HFFc6 (cell line): ENCODE measurements around the gene MARCHF11. TPM values are rescaled to one million over a fixed set of nuclear protein-coding genes. Genes with fewer than 3 reads are reported as not detected.

Source experiments
- DNase-seq: peaks from one replicate; pipeline ENCODE4 v3.0.0-alpha.2; 2018
- H3K27ac Mint-ChIP-seq: 2 replicates; pipeline ENCODE4 v1.8.0; 2020; ENCODE audit warnings: mild to moderate bottlenecking, mixed read lengths
- H3K27me3 Mint-ChIP-seq: 2 replicates; pipeline ENCODE4 v1.8.0; 2021; ENCODE audit warnings: mild to moderate bottlenecking, moderate library complexity, mixed read lengths; ENCODE audit not compliant: insufficient read depth
- H3K36me3 Mint-ChIP-seq: 2 replicates; pipeline ENCODE4 v1.8.0; 2021; ENCODE audit warnings: low read depth, mixed read lengths
- H3K4me1 Mint-ChIP-seq: 2 replicates; pipeline ENCODE4 v1.8.0; 2020; ENCODE audit warnings: low read depth, mixed read lengths
- H3K4me3 Mint-ChIP-seq: 2 replicates; pipeline ENCODE4 v1.8.0; 2020; ENCODE audit warnings: mild to moderate bottlenecking, moderate library complexity, mixed read lengths
- H3K9me3 Mint-ChIP-seq: 2 replicates; pipeline ENCODE4 v1.8.0; 2020; ENCODE audit warnings: mild to moderate bottlenecking, mixed read lengths
- total RNA-seq, 6 experiments: library from RNA; stranded (reverse); fragmentation: NEBNext Ultra II Directional; extraction: Animal tissue kit (Norgen Biotek cat#: 25700); gene quantifications; 2 replicates in 1 of 6; 3 replicates in 5 of 6; pipeline ENCODE4 v1.2.3, GENCODE V29; 2021
- TF ChIP-seq, protein P1 (sequence below): fragments of 200-600 bp; sonication (generic); IDR thresholded peaks from 2 replicates; pipeline ENCODE4 v1.5.0; 2021; ENCODE audit warnings: antibody characterized with exemption, mild to moderate bottlenecking

Gene MARCHF11
- total RNA-seq, 6 experiments from 2014 or later = not detected

GRCh38 chr5:16152601-16153568, 26.7 kb downstream of the MARCHF11 start:
- Mint-ChIP-seq H3K27me3 (no peaks in the 10 kb centered on the region), H3K9me3 (no peaks in the 10 kb centered on the region), H3K36me3 (no peaks in the 10 kb centered on the region), H3K4me3 (no peak overlapping the region), H3K27ac (no peak overlapping the region), H3K4me1 (no peaks in the 10 kb centered on the region)
- TF ChIP-seq, protein P1, sequence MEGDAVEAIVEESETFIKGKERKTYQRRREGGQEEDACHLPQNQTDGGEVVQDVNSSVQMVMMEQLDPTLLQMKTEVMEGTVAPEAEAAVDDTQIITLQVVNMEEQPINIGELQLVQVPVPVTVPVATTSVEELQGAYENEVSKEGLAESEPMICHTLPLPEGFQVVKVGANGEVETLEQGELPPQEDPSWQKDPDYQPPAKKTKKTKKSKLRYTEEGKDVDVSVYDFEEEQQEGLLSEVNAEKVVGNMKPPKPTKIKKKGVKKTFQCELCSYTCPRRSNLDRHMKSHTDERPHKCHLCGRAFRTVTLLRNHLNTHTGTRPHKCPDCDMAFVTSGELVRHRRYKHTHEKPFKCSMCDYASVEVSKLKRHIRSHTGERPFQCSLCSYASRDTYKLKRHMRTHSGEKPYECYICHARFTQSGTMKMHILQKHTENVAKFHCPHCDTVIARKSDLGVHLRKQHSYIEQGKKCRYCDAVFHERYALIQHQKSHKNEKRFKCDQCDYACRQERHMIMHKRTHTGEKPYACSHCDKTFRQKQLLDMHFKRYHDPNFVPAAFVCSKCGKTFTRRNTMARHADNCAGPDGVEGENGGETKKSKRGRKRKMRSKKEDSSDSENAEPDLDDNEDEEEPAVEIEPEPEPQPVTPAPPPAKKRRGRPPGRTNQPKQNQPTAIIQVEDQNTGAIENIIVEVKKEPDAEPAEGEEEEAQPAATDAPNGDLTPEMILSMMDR = no peak
- no peak for DNase-seq

DNA sequence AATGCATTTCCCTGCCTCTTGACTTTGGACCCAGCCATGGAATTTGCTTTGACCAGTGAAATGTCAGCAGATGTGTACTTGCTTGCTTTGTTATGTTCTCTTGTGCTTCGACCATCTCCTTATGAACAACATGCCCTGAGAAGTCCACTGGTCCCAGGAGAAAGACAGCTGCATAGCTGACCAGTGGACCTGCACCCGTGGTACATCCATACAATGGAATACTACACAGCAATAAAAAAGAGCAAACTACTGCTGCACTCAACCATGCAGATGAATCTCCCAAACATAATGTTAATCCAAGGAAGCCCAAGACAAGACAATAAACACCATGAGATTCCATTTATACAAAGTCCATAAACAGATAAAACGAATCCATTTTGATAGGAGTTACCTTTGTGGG, 30.0 kb downstream of the MARCHF11 start:
- H3K27me3 Mint-ChIP-seq = no peaks in the 10 kb centered on the region; the same call in 1 of the 2 replicates
- TF ChIP-seq, protein P1 = no peak
- H3K27ac Mint-ChIP-seq = no peak overlapping the region

GRCh38 chr5:16147179-16147900, 32.3 kb downstream of the MARCHF11 start:
- DNase-seq = no peak
- Mint-ChIP-seq H3K36me3 (no peaks in the 10 kb centered on the region), H3K4me1 (no peaks in the 10 kb centered on the region), H3K27me3 (no peaks in the 10 kb centered on the region; the same call in 1 of the 2 replicates), H3K27ac (no peak overlapping the region), H3K4me3 (no peak overlapping the region), H3K9me3 (peaks cover 8% of the 10 kb centered on the region; the same call in 1 of the 2 replicates)
- TF ChIP-seq, protein P1 = no peak

More for the DNA sequence above, 30.0 kb downstream of the MARCHF11 start:
- Mint-ChIP-seq H3K4me3 (no peak overlapping the region), H3K36me3 (no peaks in the 10 kb centered on the region), H3K4me1 (no peaks in the 10 kb centered on the region), H3K9me3 (no peaks in the 10 kb centered on the region)
- no peak for DNase-seq

- H3K9me3 Mint-ChIP-seq = peaks cover 14% of the 10 kb centered on the region; the same call in 1 of the 2 replicates
- no peak for DNase-seq
- H3K4me3 Mint-ChIP-seq = no peak overlapping the region
- no peaks in the 10 kb centered on the region for H3K4me1 Mint-ChIP-seq
- H3K27me3 Mint-ChIP-seq = no peaks in the 10 kb centered on the region; the same call in 1 of the 2 replicates
- TF ChIP-seq, protein P1 = no peak
- H3K27ac Mint-ChIP-seq = no peak overlapping the region
- H3K36me3 Mint-ChIP-seq = no peaks in the 10 kb centered on the region
These were observed 35.2 kb downstream of the MARCHF11 start for GRCh38 chr5:16144416-16144815.

- Mint-ChIP-seq H3K27me3 (no peaks in the 10 kb centered on the region; the same call in 1 of the 2 replicates), H3K4me1 (no peaks in the 10 kb centered on the region), H3K27ac (no peak overlapping the region), H3K36me3 (no peaks in the 10 kb centered on the region), H3K4me3 (no peak overlapping the region), H3K9me3 (peaks cover 14% of the 10 kb centered on the region; the same call in 1 of the 2 replicates)
- TF ChIP-seq, protein P1 = no peak
- no peak for DNase-seq
These were observed 36.1 kb downstream of the MARCHF11 start for GRCh38 chr5:16143361-16144049.
